HCT116 (cell line): Measurements from ENCODE around the gene COL9A3. TPM values are rescaled to one million over a fixed set of nuclear protein-coding genes. Genes with fewer than 3 reads are reported as not detected.

Source experiments
- ATAC-seq: fragments of 200-7000 bp; cut with Tn5 transposase; 2 replicates; pipeline ENCODE4 v1.9.1; 2020; ENCODE audit warnings: mild to moderate bottlenecking, moderate library complexity
- BruUV-seq: library from RNA; stranded (reverse); fragments of 400-500 nt; replicated peaks from 2 replicates; lab custom pipeline; 2021; lab: Mats Ljungman, UMichigan
- CTCF ChIA-PET: fragments of 300-600 bp; sonication (Branson Sonifier 250); formaldehyde crosslinking; loops from one replicate; lab custom pipeline; 2021; ENCODE audit warnings: antibody characterized with exemption; lab: Charles Lee
- POLR2A ChIA-PET: fragments of 300-600, 350-600 bp; sonication (Branson Sonifier 250); formaldehyde crosslinking; loops from one replicate; lab custom pipeline; 2021; ENCODE audit warnings: antibody characterized with exemption; lab: Charles Lee
- RAD21 ChIA-PET, 2 experiments: fragments of 300-600 bp; sonication (Branson Sonifier 250); formaldehyde crosslinking; loops; one replicate each; lab custom pipeline; 2023; ENCODE audit warnings: low total read pairs in 2 of 2; ENCODE audit not compliant: uncharacterized antibody in 2 of 2, unreplicated experiment in 2 of 2, low non-redundant PET in 1 of 2; lab: Charles Lee
- DNase-seq: peaks from one replicate; pipeline ENCODE4 v3.0.0-alpha.2; 2010; ENCODE audit warnings: low read depth, low spot score
- H2AFZ ChIP-seq: fragments of 200-600 bp; shearing (Covaris generic), sonication (generic); 2 replicates; pipeline ENCODE4 v1.6.1; 2017; ENCODE audit warnings: low read depth, mixed run types, mixed read lengths, antibody characterized with exemption, low read length; ENCODE audit not compliant: poor library complexity, severe bottlenecking
- H3K27ac ChIP-seq: 2 replicates; pipeline ENCODE4 v1.5.1; 2012; ENCODE audit warnings: low read depth, low read length
- H3K27me3 ChIP-seq: fragments of 200-600 bp; sonication (generic); 2 replicates; pipeline ENCODE4 v1.6.1; 2016; ENCODE audit warnings: mixed run types, low read length, mixed read lengths; ENCODE audit not compliant: insufficient read depth
- H3K36me3 ChIP-seq, 2 experiments: fragments of 200-500 bp in 1 of 2; fragments of 200-600 bp in 1 of 2; sonication (Bioruptor generic) in 1 of 2; sonication (generic) in 1 of 2; 2 replicates each; pipeline versions ENCODE4 v1.5.1 to v1.6.1; 2014 to 2016; ENCODE audit warnings: low read length in 2 of 2, inconsistent platforms in 1 of 2, mixed read lengths in 1 of 2, mixed run types in 1 of 2; ENCODE audit not compliant: insufficient read depth in 2 of 2, control insufficient read depth in 1 of 2
- H3K4me1 ChIP-seq, 2 experiments: fragments of 200-600 bp in 1 of 2; sonication (generic) in 1 of 2; 2 replicates each; pipeline versions ENCODE4 v1.5.1 to v1.6.1; 2012 to 2017; ENCODE audit warnings: low read length in 2 of 2, inconsistent platforms in 1 of 2, mild to moderate bottlenecking in 1 of 2, mixed read lengths in 1 of 2, mixed run types in 1 of 2, moderate library complexity in 1 of 2; ENCODE audit not compliant: insufficient read depth in 2 of 2, control insufficient read depth in 1 of 2
- H3K4me2 ChIP-seq: fragments of 200-600 bp; sonication (generic); 2 replicates; pipeline ENCODE4 v1.6.1; 2017; ENCODE audit warnings: mixed run types, low read length, mixed read lengths
- H3K4me3 ChIP-seq, 2 experiments: fragments of 200-600 bp in 1 of 2; sonication (generic) in 1 of 2; replicated peaks in 1 of 2; 2 replicates each; pipeline ENCODE4 v1.5.1; 2011 to 2016; ENCODE audit warnings: low read length in 2 of 2, control low read depth in 1 of 2, low read depth in 1 of 2, mild to moderate bottlenecking in 1 of 2, mixed read lengths in 1 of 2, mixed run types in 1 of 2
- H3K79me2 ChIP-seq: fragments of 200-600 bp; sonication (generic); 2 replicates; pipeline ENCODE4 v1.6.1; 2017; ENCODE audit warnings: mild to moderate bottlenecking, mixed run types, low read length, moderate library complexity, mixed read lengths; ENCODE audit not compliant: insufficient read depth
- H3K9ac ChIP-seq: fragments of 200-600 bp; sonication (generic); 2 replicates; pipeline ENCODE4 v1.6.1; 2016; ENCODE audit warnings: low read length, mixed read lengths
- H3K9me2 ChIP-seq: fragments of 200-600 bp; sonication (generic), shearing (Covaris generic); 2 replicates; pipeline ENCODE4 v1.6.1; 2017; ENCODE audit warnings: mixed run types, mild to moderate bottlenecking, moderate library complexity; ENCODE audit not compliant: insufficient read depth
- H3K9me3 ChIP-seq, 2 experiments: fragments of 200-500 bp in 1 of 2; fragments of 200-600 bp in 1 of 2; sonication (Bioruptor generic) in 1 of 2; sonication (generic) in 1 of 2; 2 replicates each; pipeline ENCODE4 v1.6.1; 2014 to 2017; ENCODE audit warnings: low read length in 2 of 2, mixed read lengths in 2 of 2, inconsistent platforms in 1 of 2, low read depth in 1 of 2, mild to moderate bottlenecking in 1 of 2, mixed run types in 1 of 2, moderate library complexity in 1 of 2; ENCODE audit not compliant: control insufficient read depth in 1 of 2, insufficient read depth in 1 of 2
- H4K20me1 ChIP-seq: fragments of 200-600 bp; sonication (generic), shearing (Covaris generic); 2 replicates; pipeline ENCODE4 v1.6.1; 2017; ENCODE audit warnings: mixed run types, mild to moderate bottlenecking, moderate library complexity; ENCODE audit not compliant: insufficient read depth
- CBX3 ChIP-seq: IDR thresholded peaks from 2 replicates; pipeline ENCODE4 v1.6.1; 2012; ENCODE audit warnings: low read depth
- ELF1 ChIP-seq: IDR thresholded peaks from 2 replicates; pipeline ENCODE4 v1.6.1; 2012; ENCODE audit warnings: low read depth, borderline replicate concordance
- EZH2 ChIP-seq: fragments of 200-600 bp; sonication (generic); IDR thresholded peaks from 2 replicates; pipeline ENCODE4 v1.6.1; 2017; ENCODE audit warnings: antibody characterized with exemption, mixed run types
- EZH2phosphoT487 ChIP-seq: fragments of 200-600 bp; IDR thresholded peaks from 2 replicates; pipeline ENCODE4 v1.6.1; 2018; ENCODE audit warnings: antibody characterized with exemption, borderline replicate concordance
- FOSL1 ChIP-seq: IDR thresholded peaks from 2 replicates; pipeline ENCODE4 v1.6.1; 2012; ENCODE audit warnings: low read depth
- POLR2A ChIP-seq: IDR thresholded peaks from 2 replicates; pipeline ENCODE4 v1.7.0; 2011; ENCODE audit warnings: borderline replicate concordance; ENCODE audit not compliant: insufficient read depth, insufficient read length; ENCODE audit errors: extremely low read depth
- SP1 ChIP-seq: IDR thresholded peaks from 2 replicates; pipeline ENCODE4 v1.6.1; 2012; ENCODE audit warnings: low read depth
- SRF ChIP-seq: IDR thresholded peaks from 2 replicates; pipeline ENCODE4 v1.6.1; 2012; ENCODE audit warnings: low read depth
- TCF7L2 ChIP-seq: IDR thresholded peaks from 2 replicates; pipeline ENCODE4 v1.7.0; 2011; ENCODE audit warnings: borderline replicate concordance, inconsistent platforms; ENCODE audit not compliant: insufficient read depth, insufficient read length; ENCODE audit errors: extremely low read depth
- YY1 ChIP-seq: IDR thresholded peaks from 2 replicates; pipeline ENCODE4 v1.6.1; 2011; ENCODE audit warnings: low read length, low read depth, moderate library complexity, mild to moderate bottlenecking; ENCODE audit not compliant: insufficient replicate concordance; ENCODE audit errors: extremely low read depth
- ZFX ChIP-seq: fragments of 450-650 bp; IDR thresholded peaks from 2 replicates; pipeline ENCODE4 v1.6.1; 2017
- intact Hi-C: fragments of 100-400 bp; cut with micrococcal nuclease; formaldehyde crosslinking; loops from 2 replicates; pipeline ENCODE4 v1.10.0; 2022
- total RNA-seq: library from RNA; stranded (reverse); gene quantifications from one replicate; pipeline ENCODE4 v1.2.1, GENCODE V29; 2021; ENCODE audit not compliant: unreplicated experiment
- TF ChIP-seq, protein P1 (sequence below): IDR thresholded peaks from 2 replicates; pipeline ENCODE4 v1.6.1; 2012; ENCODE audit warnings: low read depth
- TF ChIP-seq, protein P2 (sequence below), 3 experiments: fragments of 200-600 bp in 1 of 3; sonication (generic) in 1 of 3; IDR thresholded peaks in 2 of 3; conservative IDR thresholded peaks in 1 of 3; 2 replicates each; pipeline ENCODE4 v1.5.1; 2012 to 2017; ENCODE audit warnings: low read depth in 2 of 3, low read length in 2 of 3, antibody characterized with exemption in 1 of 3, borderline replicate concordance in 1 of 3, control low read depth in 1 of 3, mild to moderate bottlenecking in 1 of 3, mixed read lengths in 1 of 3, mixed run types in 1 of 3, moderate library complexity in 1 of 3; ENCODE audit not compliant: insufficient read depth in 1 of 3
- TF ChIP-seq, protein P3 (sequence below): IDR thresholded peaks from 2 replicates; pipeline ENCODE4 v1.6.1; 2012

Gene COL9A3
- total RNA-seq, 1 experiment from 2014 or later: 29.7 TPM

DNA sequence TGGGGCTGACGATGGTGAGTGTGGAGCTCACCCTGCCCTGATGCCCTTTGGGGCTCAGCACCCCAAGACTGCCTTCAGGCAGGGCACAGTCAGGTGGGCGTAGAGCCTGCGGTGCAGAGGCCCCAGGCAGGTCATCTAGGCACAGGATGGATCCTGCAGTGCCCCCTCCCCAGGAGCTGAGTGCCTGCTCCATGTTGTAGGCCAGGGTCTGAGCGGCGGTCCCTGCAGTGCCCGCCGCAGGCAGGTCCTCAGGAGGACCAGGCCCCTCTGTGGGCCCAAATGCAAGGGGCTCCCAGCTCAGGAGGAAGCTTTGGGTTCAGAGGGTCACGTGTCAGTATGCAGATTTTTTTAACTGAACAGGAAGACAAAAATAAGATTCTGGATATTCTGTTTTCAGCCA is 17.8 kb upstream of the COL9A3 start:
- H3K9me2 ChIP-seq: no peaks in the 10 kb centered on the region
- TF ChIP-seq, protein P1, sequence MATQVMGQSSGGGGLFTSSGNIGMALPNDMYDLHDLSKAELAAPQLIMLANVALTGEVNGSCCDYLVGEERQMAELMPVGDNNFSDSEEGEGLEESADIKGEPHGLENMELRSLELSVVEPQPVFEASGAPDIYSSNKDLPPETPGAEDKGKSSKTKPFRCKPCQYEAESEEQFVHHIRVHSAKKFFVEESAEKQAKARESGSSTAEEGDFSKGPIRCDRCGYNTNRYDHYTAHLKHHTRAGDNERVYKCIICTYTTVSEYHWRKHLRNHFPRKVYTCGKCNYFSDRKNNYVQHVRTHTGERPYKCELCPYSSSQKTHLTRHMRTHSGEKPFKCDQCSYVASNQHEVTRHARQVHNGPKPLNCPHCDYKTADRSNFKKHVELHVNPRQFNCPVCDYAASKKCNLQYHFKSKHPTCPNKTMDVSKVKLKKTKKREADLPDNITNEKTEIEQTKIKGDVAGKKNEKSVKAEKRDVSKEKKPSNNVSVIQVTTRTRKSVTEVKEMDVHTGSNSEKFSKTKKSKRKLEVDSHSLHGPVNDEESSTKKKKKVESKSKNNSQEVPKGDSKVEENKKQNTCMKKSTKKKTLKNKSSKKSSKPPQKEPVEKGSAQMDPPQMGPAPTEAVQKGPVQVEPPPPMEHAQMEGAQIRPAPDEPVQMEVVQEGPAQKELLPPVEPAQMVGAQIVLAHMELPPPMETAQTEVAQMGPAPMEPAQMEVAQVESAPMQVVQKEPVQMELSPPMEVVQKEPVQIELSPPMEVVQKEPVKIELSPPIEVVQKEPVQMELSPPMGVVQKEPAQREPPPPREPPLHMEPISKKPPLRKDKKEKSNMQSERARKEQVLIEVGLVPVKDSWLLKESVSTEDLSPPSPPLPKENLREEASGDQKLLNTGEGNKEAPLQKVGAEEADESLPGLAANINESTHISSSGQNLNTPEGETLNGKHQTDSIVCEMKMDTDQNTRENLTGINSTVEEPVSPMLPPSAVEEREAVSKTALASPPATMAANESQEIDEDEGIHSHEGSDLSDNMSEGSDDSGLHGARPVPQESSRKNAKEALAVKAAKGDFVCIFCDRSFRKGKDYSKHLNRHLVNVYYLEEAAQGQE: no peak
- TF ChIP-seq ELF1: no peak
- no peak for TF ChIP-seq EZH2
- TF ChIP-seq EZH2phosphoT487: no peak
- no peak for TF ChIP-seq SP1
- TF ChIP-seq YY1: no peak
- TF ChIP-seq POLR2A: no peak
- no peak for TF ChIP-seq FOSL1
- TF ChIP-seq, protein P2, sequence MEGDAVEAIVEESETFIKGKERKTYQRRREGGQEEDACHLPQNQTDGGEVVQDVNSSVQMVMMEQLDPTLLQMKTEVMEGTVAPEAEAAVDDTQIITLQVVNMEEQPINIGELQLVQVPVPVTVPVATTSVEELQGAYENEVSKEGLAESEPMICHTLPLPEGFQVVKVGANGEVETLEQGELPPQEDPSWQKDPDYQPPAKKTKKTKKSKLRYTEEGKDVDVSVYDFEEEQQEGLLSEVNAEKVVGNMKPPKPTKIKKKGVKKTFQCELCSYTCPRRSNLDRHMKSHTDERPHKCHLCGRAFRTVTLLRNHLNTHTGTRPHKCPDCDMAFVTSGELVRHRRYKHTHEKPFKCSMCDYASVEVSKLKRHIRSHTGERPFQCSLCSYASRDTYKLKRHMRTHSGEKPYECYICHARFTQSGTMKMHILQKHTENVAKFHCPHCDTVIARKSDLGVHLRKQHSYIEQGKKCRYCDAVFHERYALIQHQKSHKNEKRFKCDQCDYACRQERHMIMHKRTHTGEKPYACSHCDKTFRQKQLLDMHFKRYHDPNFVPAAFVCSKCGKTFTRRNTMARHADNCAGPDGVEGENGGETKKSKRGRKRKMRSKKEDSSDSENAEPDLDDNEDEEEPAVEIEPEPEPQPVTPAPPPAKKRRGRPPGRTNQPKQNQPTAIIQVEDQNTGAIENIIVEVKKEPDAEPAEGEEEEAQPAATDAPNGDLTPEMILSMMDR (IDR thresholded peaks at IDR 0.05 in 2 of 3, conservative IDR thresholded peaks at IDR 0.05 in 1 of 3; ENCODE audit: borderline replicate concordance in 1 of 3, insufficient read depth in 1 of 3, low read depth in 2 of 3, low read length in 2 of 3): no peak
- TF ChIP-seq TCF7L2: no peak
- TF ChIP-seq CBX3: no peak
- TF ChIP-seq SRF: no peak
- TF ChIP-seq ZFX: no peak
- TF ChIP-seq, protein P3, sequence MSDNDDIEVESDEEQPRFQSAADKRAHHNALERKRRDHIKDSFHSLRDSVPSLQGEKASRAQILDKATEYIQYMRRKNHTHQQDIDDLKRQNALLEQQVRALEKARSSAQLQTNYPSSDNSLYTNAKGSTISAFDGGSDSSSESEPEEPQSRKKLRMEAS: no peak
- H2AFZ ChIP-seq: no peak overlapping the region
- DNase-seq: no peak
- CTCF ChIA-PET: no interaction called here
- no peaks in the 10 kb centered on the region for H3K9me3 ChIP-seq
- no peaks in the 10 kb centered on the region for H3K27me3 ChIP-seq
- H3K4me3 ChIP-seq: no peak overlapping the region
- H3K4me2 ChIP-seq: no peak overlapping the region
- no peak overlapping the region for H3K9ac ChIP-seq
- no peak for ATAC-seq
- H3K4me1 ChIP-seq: peaks cover 11 to 39% of the 10 kb centered on the region in 2 experiments
- H3K27ac ChIP-seq: no peak overlapping the region
- POLR2A ChIA-PET: no interaction called here
- no peaks in the 10 kb centered on the region for H4K20me1 ChIP-seq
- intact Hi-C loops: no loop called here
- BruUV-seq: no TSS peak
- peaks cover 25% of the 10 kb centered on the region for H3K79me2 ChIP-seq
- H3K36me3 ChIP-seq: peaks cover 19 to 37% of the 10 kb centered on the region in 2 experiments; a peak in 3 of 4 replicates
- RAD21 ChIA-PET: no interaction called here
